GM12864 (cell line): ENCODE results near the gene AVL9.
"Not testable (repeated sequence)": the region's sequence is repeated elsewhere in the genome, so short reads cannot be mapped to it uniquely, and the experiment has no call there.

Experiments used
- DNase-seq: peaks from one replicate; pipeline ENCODE4 v3.0.0-alpha.2; 2011; ENCODE audit warnings: low read depth
- H3K4me3 ChIP-seq: 2 replicates; pipeline ENCODE4 v1.5.1; 2011; ENCODE audit warnings: mild to moderate bottlenecking, low read depth, low read length, control low read depth
- CTCF ChIP-seq: IDR thresholded peaks from 2 replicates; pipeline ENCODE4 v1.5.1; 2011; ENCODE audit warnings: low read depth, mild to moderate bottlenecking, moderate library complexity, low read length, control low read depth, inconsistent platforms; ENCODE audit errors: missing control alignments

AVL9 gene

GRCh38 chr7:32592701-32593100, 97.4 kb downstream of the AVL9 start:
- no peak overlapping the region for H3K4me3 ChIP-seq
- TF ChIP-seq CTCF = no peak
- DNase-seq = no peak

- TF ChIP-seq CTCF = no peak
- no peak for DNase-seq
- H3K4me3 ChIP-seq = no peak overlapping the region
Observed at GRCh38 chr7:32594965-32595490, 99.7 kb downstream of the AVL9 start.

GRCh38 chr7:32601196-32601595, 105.9 kb downstream of the AVL9 start:
- DNase-seq, H3K4me3 ChIP-seq: not testable (repeated sequence)

GRCh38 chr7:32602470-32602869, 107.2 kb downstream of the AVL9 start:
- no peak for TF ChIP-seq CTCF
- no peak for DNase-seq
- H3K4me3 ChIP-seq = no peak overlapping the region

GRCh38 chr7:32603492-32603891, 108.2 kb downstream of the AVL9 start:
- DNase-seq, H3K4me3 ChIP-seq: not testable (repeated sequence)

- DNase-seq, H3K4me3 ChIP-seq: not testable (repeated sequence)
Observed at GRCh38 chr7:32604047-32604446, 108.8 kb downstream of the AVL9 start.

GRCh38 chr7:32605032-32605431, 109.7 kb downstream of the AVL9 start:
- no peak for TF ChIP-seq CTCF
- DNase-seq = no peak
- no peak overlapping the region for H3K4me3 ChIP-seq

- H3K4me3 ChIP-seq = no peak overlapping the region
- DNase-seq = no peak
- TF ChIP-seq CTCF = no peak
Observed at GRCh38 chr7:32609463-32609862, 114.2 kb downstream of the AVL9 start.
